Neuronal stem cell (in vitro differentiated cells): ENCODE measurements around the gene ZNF768.
"Not testable (repeated sequence)": the region's sequence is repeated elsewhere in the genome, so short reads cannot be mapped to it uniquely, and the experiment has no call there.

Experiments
- DNase-seq: peaks from one replicate; pipeline ENCODE4 v3.0.0-alpha.2; 2013; ENCODE audit warnings: low spot score
- H2AFZ ChIP-seq: one replicate; pipeline ENCODE4 v1.6.1; 2013; ENCODE audit warnings: mild to moderate bottlenecking, low read length, inconsistent platforms
- H2AK5ac ChIP-seq: 2 replicates; pipeline ENCODE4 v1.6.1; 2013; ENCODE audit warnings: low read depth, mild to moderate bottlenecking, inconsistent platforms, low read length, moderate library complexity, mixed read lengths
- H2BK120ac ChIP-seq: 2 replicates; pipeline ENCODE4 v1.6.1; 2013; ENCODE audit warnings: low read depth, mild to moderate bottlenecking, inconsistent platforms, low read length, moderate library complexity, mixed read lengths
- H2BK12ac ChIP-seq: one replicate; pipeline ENCODE4 v1.6.1; 2013; ENCODE audit warnings: low read length, inconsistent platforms
- H2BK15ac ChIP-seq: 2 replicates; pipeline ENCODE4 v1.6.1; 2013; ENCODE audit warnings: mild to moderate bottlenecking, low read length, inconsistent platforms, mixed read lengths
- H2BK5ac ChIP-seq: one replicate; pipeline ENCODE4 v1.6.1; 2013; ENCODE audit warnings: inconsistent platforms, mild to moderate bottlenecking, low read length, moderate library complexity
- H3K14ac ChIP-seq: one replicate; pipeline ENCODE4 v1.6.1; 2013; ENCODE audit warnings: low read length, inconsistent platforms
- H3K18ac ChIP-seq: 2 replicates; pipeline ENCODE4 v1.6.1; 2013; ENCODE audit warnings: low read length, inconsistent platforms
- H3K23ac ChIP-seq: 2 replicates; pipeline ENCODE4 v1.6.1; 2013; ENCODE audit warnings: low read depth, mild to moderate bottlenecking, mixed read lengths, low read length, inconsistent platforms; ENCODE audit not compliant: poor library complexity
- H3K27ac ChIP-seq: replicated peaks from 3 replicates; pipeline ENCODE4 v1.5.1; 2013; ENCODE audit warnings: low read length, inconsistent platforms
- H3K27me3 ChIP-seq, 3 experiments: 2 replicates each; pipeline ENCODE4 v1.6.1; 2013; ENCODE audit warnings: low read length in 3 of 3, mild to moderate bottlenecking in 2 of 3, inconsistent platforms in 1 of 3, low read depth in 1 of 3, mixed read lengths in 1 of 3, moderate library complexity in 1 of 3; ENCODE audit not compliant: control insufficient read depth in 3 of 3, insufficient read depth in 3 of 3
- H3K36me3 ChIP-seq, 2 donors: replicated peaks in 1 of 2; 2 replicates each; pipeline ENCODE4 v1.6.1; 2013; ENCODE audit warnings: low read length in 2 of 2; ENCODE audit not compliant: control insufficient read depth in 2 of 2, insufficient read depth in 2 of 2
- H3K4ac ChIP-seq: 2 replicates; pipeline ENCODE4 v1.6.1; 2013; ENCODE audit warnings: inconsistent platforms, mild to moderate bottlenecking, low read length, moderate library complexity
- H3K4me1 ChIP-seq, 2 donors: 1 replicate in 1 of 2; 2 replicates in 1 of 2; pipeline ENCODE4 v1.6.1; 2013; ENCODE audit warnings: low read length in 2 of 2, low read depth in 1 of 2; ENCODE audit not compliant: control insufficient read depth in 2 of 2, insufficient read depth in 1 of 2
- H3K4me2 ChIP-seq: one replicate; pipeline ENCODE4 v1.6.1; 2013; ENCODE audit warnings: mild to moderate bottlenecking, low read length, inconsistent platforms; ENCODE audit not compliant: insufficient read depth, poor library complexity, severe bottlenecking
- H3K4me3 ChIP-seq, 2 donors: 2 replicates each; pipeline ENCODE4 v1.5.1; 2013; ENCODE audit warnings: low read length in 2 of 2, mild to moderate bottlenecking in 2 of 2, inconsistent platforms in 1 of 2, moderate library complexity in 1 of 2
- H3K79me1 ChIP-seq: one replicate; pipeline ENCODE4 v1.6.1; 2013; ENCODE audit warnings: low read depth, mild to moderate bottlenecking, inconsistent platforms, low read length, moderate library complexity
- H3K9ac ChIP-seq: one replicate; pipeline ENCODE4 v1.6.1; 2013; ENCODE audit warnings: mild to moderate bottlenecking, low read depth, low read length, inconsistent platforms; ENCODE audit not compliant: poor library complexity
- H3K9me3 ChIP-seq, 2 donors: replicated peaks in 1 of 2; 2 replicates each; pipeline versions ENCODE3 to v1.6.1; 2013; ENCODE audit warnings: low read length in 2 of 2, mild to moderate bottlenecking in 2 of 2, inconsistent platforms in 1 of 2, low read depth in 1 of 2, mixed read lengths in 1 of 2, moderate library complexity in 1 of 2; ENCODE audit not compliant: control insufficient read depth in 2 of 2, insufficient read depth in 1 of 2
- H4K8ac ChIP-seq: one replicate; pipeline ENCODE4 v1.6.1; 2013; ENCODE audit warnings: low read depth, mild to moderate bottlenecking, inconsistent platforms, low read length, moderate library complexity
- H4K91ac ChIP-seq: one replicate; pipeline ENCODE4 v1.6.1; 2013; ENCODE audit warnings: low read length, low read depth, mild to moderate bottlenecking, inconsistent platforms; ENCODE audit not compliant: poor library complexity
- WGBS, 2 donors: extraction: QIAGEN DNeasy Blood & Tissue Kit; methylation state at CpG; one replicate each; pipeline ENCODE4 v1.1.7; 2013; ENCODE audit warnings: missing lambda C conversion rate in 2 of 2, mixed read lengths in 1 of 2; ENCODE audit not compliant: insufficient read length in 2 of 2, insufficient replicate concordance in 1 of 2; ENCODE audit errors: extremely low coverage in 2 of 2; 5-methylcytosine and 5-hydroxymethylcytosine counted together

Gene ZNF768

GRCh38 chr16:30524575-30525568, 1.5 kb downstream of the ZNF768 start:
- Histone ChIP-seq H2AFZ (no peak overlapping the region), H3K4me1 (peaks cover 6 to 8% of the 10 kb centered on the region in 2 donors), H3K27ac (no peak overlapping the region), H3K36me3 (peaks cover 10 to 16% of the 10 kb centered on the region in 2 donors), H3K9ac (peak overlapping the region; percentile 57), H2BK12ac (no peak overlapping the region), H4K91ac (no peak overlapping the region), H2BK120ac (no peak overlapping the region), H3K23ac (peak overlapping the region; percentile 61), H2BK15ac (no peak overlapping the region), H3K79me1 (peaks cover 11% of the 10 kb centered on the region), H3K18ac (no peak overlapping the region), H3K4me3 (no peak overlapping the region), H2AK5ac (peak overlapping the region; percentile 44), H3K9me3 (no peaks in the 10 kb centered on the region), H2BK5ac (no peak overlapping the region), H3K27me3 (no peaks in the 10 kb centered on the region), H3K4ac (no peak overlapping the region), H3K14ac (peak overlapping the region; percentile 32), H3K4me2 (peak overlapping the region; percentile 39), H4K8ac (no peak overlapping the region)
- no CpG with 5 or more reads among the region's 60 CpGs for WGBS, 2 donors
- no peak for DNase-seq

- peaks cover 10 to 16% of the 10 kb centered on the region in 2 donors for H3K36me3 ChIP-seq
- no peak overlapping the region for H3K27ac ChIP-seq
- no peak overlapping the region for H3K4me3 ChIP-seq
- no peak overlapping the region for H3K4ac ChIP-seq
- H3K27me3 ChIP-seq: no peaks in the 10 kb centered on the region
- no peak overlapping the region for H2BK15ac ChIP-seq
- peaks cover 6 to 7% of the 10 kb centered on the region in 2 donors for H3K4me1 ChIP-seq
- no peaks in the 10 kb centered on the region for H3K9me3 ChIP-seq
- H3K18ac ChIP-seq: no peak overlapping the region
- H2BK5ac ChIP-seq: no peak overlapping the region
- peak overlapping the region; percentile 61 for H3K23ac ChIP-seq
- peaks cover 11% of the 10 kb centered on the region for H3K79me1 ChIP-seq
- H2BK12ac ChIP-seq: no peak overlapping the region
- no peak overlapping the region for H3K9ac ChIP-seq
- H2AK5ac ChIP-seq: no peak overlapping the region
- no peak overlapping the region for H2BK120ac ChIP-seq
- no CpG with 5 or more reads among the region's 26 CpGs for WGBS, 2 donors
- no peak for DNase-seq
- no peak overlapping the region for H4K8ac ChIP-seq
- H2AFZ ChIP-seq: no peak overlapping the region
- no peak overlapping the region for H4K91ac ChIP-seq
- H3K14ac ChIP-seq: no peak overlapping the region
- H3K4me2 ChIP-seq: no peak overlapping the region
Observed at GRCh38 chr16:30523768-30524574, 2.4 kb downstream of the ZNF768 start.

- not testable (repeated sequence) for H3K27ac ChIP-seq
- WGBS, 2 donors: no CpG with 5 or more reads among the region's 12 CpGs
Observed at GRCh38 chr16:30522702-30523463, 3.5 kb downstream of the ZNF768 start.

More at GRCh38 chr16:30522702-30523463, 3.5 kb downstream of the ZNF768 start:
- H3K36me3 ChIP-seq: peaks cover 10 to 16% of the 10 kb centered on the region in 2 donors
- not testable (repeated sequence) for H3K14ac ChIP-seq, H3K27me3 ChIP-seq, H2BK12ac ChIP-seq, H3K4ac ChIP-seq, H3K4me1 ChIP-seq, DNase-seq, H2BK15ac ChIP-seq, H3K4me2 ChIP-seq, H3K18ac ChIP-seq, H4K91ac ChIP-seq, H4K8ac ChIP-seq, H3K4me3 ChIP-seq, H2AK5ac ChIP-seq, H2AFZ ChIP-seq, H2BK120ac ChIP-seq, H2BK5ac ChIP-seq, H3K23ac ChIP-seq, H3K9me3 ChIP-seq, H3K9ac ChIP-seq
- peaks cover 11% of the 10 kb centered on the region for H3K79me1 ChIP-seq
